Measurements from ENCODE around the gene FIGNL1. TPM values are rescaled to one million over a fixed set of nuclear protein-coding genes. Genes with fewer than 3 reads are reported as not detected.

The FIGNL1 gene
- total and polyA plus RNA-seq, 10 of the 15 experiments (the other 5 are each of a cell fraction or from before 2014, with no cell fraction given): 11.5 to 37.4 (median 29.0) TPM

GRCh38 chr7:50427518-50427917 is 22.6 kb downstream of the FIGNL1 start:
- H3K36me3 ChIP-seq (ENCODE audit: control insufficient read depth in 2 of 2, insufficient read depth in 2 of 2, low read length in 1 of 2): no peaks in the 10 kb centered on the region
- intact Hi-C loops (cut with micrococcal nuclease; ENCODE audit: unreplicated experiment) (no loop called here), in situ Hi-C loops (cut with MboI) (no loop called here)
- RAD21 ChIA-PET (ENCODE audit: unreplicated experiment): interaction anchor here (1.0 to 2.2 kb wide), 4 partner anchors 10 to 285 kb away, joined by 3 to 8 read pairs (median 6); no protein-coding TSS in a partner anchor
- H3K9me3 ChIP-seq (replicated peaks; ENCODE audit: control insufficient read depth, insufficient read depth, low read length): no peaks in the 10 kb centered on the region
- CTCF ChIA-PET: interaction anchor here (0.6 to 14.6 kb wide), 7 partner anchors 10 to 309 kb away, joined by 3 to 257 read pairs (median 8); partner anchors contain the start of gene FIGNL1
- BruUV-seq (replicated peaks): no TSS peak
- H3K9ac ChIP-seq (ENCODE audit: control insufficient read depth, insufficient read depth, low read length): no peak overlapping the region
- no peak overlapping the region for H2AFZ ChIP-seq (ENCODE audit: control insufficient read depth, low read depth, low read length)
- FAIRE-seq (no peak), DNase-seq (ENCODE audit: low read depth, low spot score) (no peak), ATAC-seq (no peak)
- POLR2A ChIA-PET: no interaction called here
- SMC1A ChIA-PET (ENCODE audit: uncharacterized antibody, unreplicated experiment): interaction anchor here (0.7 to 3.1 kb wide), 11 partner anchors 10 to 335 kb away, joined by 3 to 17 read pairs (median 4); no protein-coding TSS in a partner anchor
- no peak overlapping the region for H3K4me2 ChIP-seq (ENCODE audit: control insufficient read depth, insufficient read depth)
- H3K79me2 ChIP-seq (ENCODE audit: control insufficient read depth, insufficient read depth, low read length): no peaks in the 10 kb centered on the region
- H3K4me1 ChIP-seq (ENCODE audit: control insufficient read depth, insufficient read depth, low read length): no peaks in the 10 kb centered on the region
- no peaks in the 10 kb centered on the region for H4K20me1 ChIP-seq (ENCODE audit: control insufficient read depth, insufficient read depth)
- 64% methylated on average over 2 of the region's 2 CpGs for WGBS (ENCODE audit: insufficient coverage, insufficient replicate concordance, low lambda C conversion rate, missing lambda C conversion rate)
- H3K27me3 ChIP-seq (replicated peaks in 1 of 2; ENCODE audit: control insufficient read depth in 2 of 2, insufficient read depth in 2 of 2, low read length in 1 of 2): no peaks in the 10 kb centered on the region
- H3K27ac ChIP-seq (ENCODE audit: control insufficient read depth, insufficient read depth): no peak overlapping the region
- H3K4me3 ChIP-seq: no peak overlapping the region
- TF ChIP-seq ZBED1 (IDR thresholded peaks at IDR 0.05; ENCODE audit: borderline replicate concordance) (no peak), ZNF24 (IDR thresholded peaks at IDR 0.05) (no peak), ZNF384 (IDR thresholded peaks at IDR 0.05; ENCODE audit: borderline replicate concordance, low read depth, low read length) (no peak), BHLHE40 (IDR thresholded peaks at IDR 0.05; ENCODE audit: borderline replicate concordance in 1 of 2, low read depth in 2 of 2, low read length in 1 of 2) (no peak), SIN3A (IDR thresholded peaks at IDR 0.05; ENCODE audit: low read depth, low read length) (no peak), MLLT1 (IDR thresholded peaks at IDR 0.05) (no peak)
